OCI-LY1 (cell line): ENCODE results near the gene SPOCK1.

ENCODE experiments used
- H2AFZ ChIP-seq: fragments of 200-600 bp; sonication (generic), shearing (Covaris generic); 2 replicates; pipeline ENCODE4 v1.6.0; 2014; ENCODE audit warnings: antibody characterized with exemption, mild to moderate bottlenecking, low read length
- H3F3A ChIP-seq: fragments of 200-600 bp; sonication (generic), shearing (Covaris generic); 2 replicates; pipeline ENCODE4 v1.6.0; 2014; ENCODE audit warnings: mild to moderate bottlenecking, antibody characterized with exemption, low read length, moderate library complexity; ENCODE audit not compliant: insufficient read depth
- H3K27ac ChIP-seq: fragments of 200-600 bp; sonication (generic); 2 replicates; pipeline ENCODE4 v1.5.1; 2014; ENCODE audit warnings: low read length, mixed run types, mild to moderate bottlenecking, low read depth; ENCODE audit not compliant: poor library complexity, severe bottlenecking
- H3K27me3 ChIP-seq: fragments of 200-600 bp; sonication (generic); 2 replicates; pipeline ENCODE4 v1.6.0; 2014; ENCODE audit warnings: antibody characterized with exemption, mild to moderate bottlenecking, low read length, moderate library complexity; ENCODE audit not compliant: insufficient read depth
- H3K36me3 ChIP-seq: fragments of 200-600 bp; sonication (generic); 2 replicates; pipeline ENCODE4 v1.6.1; 2014; ENCODE audit warnings: mild to moderate bottlenecking, antibody characterized with exemption, low read length, moderate library complexity, mixed read lengths; ENCODE audit not compliant: insufficient read depth
- H3K4me1 ChIP-seq: fragments of 200-600 bp; sonication (generic); 2 replicates; pipeline ENCODE4 v1.5.1; 2014; ENCODE audit warnings: mild to moderate bottlenecking, low read length, moderate library complexity; ENCODE audit not compliant: insufficient read depth, severe bottlenecking
- H3K4me2 ChIP-seq: fragments of 200-600 bp; sonication (generic), shearing (Covaris generic); 2 replicates; pipeline ENCODE4 v1.6.1; 2014; ENCODE audit warnings: low read length
- H3K4me3 ChIP-seq: fragments of 200-600 bp; sonication (generic); 2 replicates; pipeline ENCODE4 v1.5.1; 2014; ENCODE audit warnings: low read length, low read depth, mild to moderate bottlenecking, mixed read lengths; ENCODE audit not compliant: poor library complexity, severe bottlenecking
- H3K79me2 ChIP-seq: fragments of 200-600 bp; shearing (Covaris generic); 2 replicates; pipeline ENCODE4 v1.6.1; 2016; ENCODE audit warnings: mixed run types, low read length, mixed read lengths; ENCODE audit not compliant: insufficient read depth
- H3K9ac ChIP-seq: fragments of 200-600 bp; sonication (generic), shearing (Covaris generic); 2 replicates; pipeline ENCODE4 v1.6.1; 2014; ENCODE audit warnings: mild to moderate bottlenecking, low read length, mixed read lengths
- H3K9me2 ChIP-seq: fragments of 200-600 bp; sonication (generic), shearing (Covaris generic); 2 replicates; pipeline ENCODE4 v1.6.1; 2014; ENCODE audit warnings: low read depth, mild to moderate bottlenecking, low read length, mixed read lengths
- H3K9me3 ChIP-seq: fragments of 200-600 bp; shearing (Covaris generic); 2 replicates; pipeline ENCODE4 v1.6.1; 2014; ENCODE audit warnings: low read length, mixed read lengths
- H4K20me1 ChIP-seq: fragments of 200-600 bp; sonication (generic), shearing (Covaris generic); 2 replicates; pipeline ENCODE4 v1.6.0; 2016; ENCODE audit warnings: mild to moderate bottlenecking, low read length; ENCODE audit not compliant: insufficient read depth
- EZH2 ChIP-seq: fragments of 200-600 bp; sonication (generic), shearing (Covaris generic); IDR thresholded peaks from 2 replicates; pipeline ENCODE4 v1.8.0; 2017; ENCODE audit warnings: borderline replicate concordance, mixed run types, mild to moderate bottlenecking, antibody characterized with exemption, low read length, moderate library complexity, mixed read lengths
- TF ChIP-seq, protein P1 (sequence below): fragments of 200-600 bp; sonication (generic), shearing (Covaris generic); IDR thresholded peaks from 2 replicates; pipeline ENCODE4 v1.5.1; 2017; ENCODE audit warnings: mild to moderate bottlenecking, antibody characterized with exemption, low read length, moderate library complexity, mixed read lengths

SPOCK1 gene

GRCh38 chr5:137370096-137371071, 128.7 kb downstream of the SPOCK1 start:
- no peak for TF ChIP-seq EZH2
- TF ChIP-seq, protein P1, sequence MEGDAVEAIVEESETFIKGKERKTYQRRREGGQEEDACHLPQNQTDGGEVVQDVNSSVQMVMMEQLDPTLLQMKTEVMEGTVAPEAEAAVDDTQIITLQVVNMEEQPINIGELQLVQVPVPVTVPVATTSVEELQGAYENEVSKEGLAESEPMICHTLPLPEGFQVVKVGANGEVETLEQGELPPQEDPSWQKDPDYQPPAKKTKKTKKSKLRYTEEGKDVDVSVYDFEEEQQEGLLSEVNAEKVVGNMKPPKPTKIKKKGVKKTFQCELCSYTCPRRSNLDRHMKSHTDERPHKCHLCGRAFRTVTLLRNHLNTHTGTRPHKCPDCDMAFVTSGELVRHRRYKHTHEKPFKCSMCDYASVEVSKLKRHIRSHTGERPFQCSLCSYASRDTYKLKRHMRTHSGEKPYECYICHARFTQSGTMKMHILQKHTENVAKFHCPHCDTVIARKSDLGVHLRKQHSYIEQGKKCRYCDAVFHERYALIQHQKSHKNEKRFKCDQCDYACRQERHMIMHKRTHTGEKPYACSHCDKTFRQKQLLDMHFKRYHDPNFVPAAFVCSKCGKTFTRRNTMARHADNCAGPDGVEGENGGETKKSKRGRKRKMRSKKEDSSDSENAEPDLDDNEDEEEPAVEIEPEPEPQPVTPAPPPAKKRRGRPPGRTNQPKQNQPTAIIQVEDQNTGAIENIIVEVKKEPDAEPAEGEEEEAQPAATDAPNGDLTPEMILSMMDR: no peak
- Histone ChIP-seq H4K20me1 (no peaks in the 10 kb centered on the region), H3K27me3 (no peaks in the 10 kb centered on the region; the same call in 1 of the 2 replicates), H3K9me2 (no peaks in the 10 kb centered on the region), H3K9ac (no peak overlapping the region), H3K4me1 (no peaks in the 10 kb centered on the region), H3K9me3 (no peaks in the 10 kb centered on the region), H3K4me2 (no peak overlapping the region), H3K27ac (no peak overlapping the region), H3K79me2 (no peaks in the 10 kb centered on the region), H3K36me3 (no peaks in the 10 kb centered on the region), H3F3A (no peaks in the 10 kb centered on the region), H3K4me3 (no peak overlapping the region), H2AFZ (no peak overlapping the region)

DNA sequence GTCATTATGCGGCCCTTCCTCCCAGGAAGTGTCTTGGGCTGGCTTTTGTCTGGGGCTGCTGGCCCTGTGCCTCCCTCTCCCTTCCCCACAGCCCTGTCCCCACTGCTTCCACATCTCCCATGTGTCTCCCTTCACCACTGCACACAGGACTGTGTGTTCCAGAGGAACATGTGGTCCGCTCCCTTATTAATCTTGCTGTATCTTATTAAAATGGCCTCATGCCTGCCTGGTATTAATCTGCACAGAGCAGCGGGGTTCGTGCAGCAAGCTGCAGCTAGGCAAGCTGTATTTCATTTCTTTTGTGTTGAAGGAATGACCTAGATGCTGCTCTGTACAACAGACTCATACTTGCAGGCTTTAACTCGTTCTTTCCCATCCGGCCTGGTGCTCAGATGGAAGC, 130.5 kb downstream of the SPOCK1 start:
- Histone ChIP-seq H2AFZ (no peak overlapping the region), H3K27ac (no peak overlapping the region), H3K9me2 (no peaks in the 10 kb centered on the region), H3K4me2 (no peak overlapping the region), H4K20me1 (no peaks in the 10 kb centered on the region), H3K79me2 (no peaks in the 10 kb centered on the region), H3K4me1 (no peaks in the 10 kb centered on the region), H3K27me3 (no peaks in the 10 kb centered on the region), H3K36me3 (no peaks in the 10 kb centered on the region), H3K4me3 (no peak overlapping the region), H3F3A (no peaks in the 10 kb centered on the region), H3K9ac (no peak overlapping the region), H3K9me3 (no peaks in the 10 kb centered on the region)
- TF ChIP-seq, protein P1: no peak
- no peak for TF ChIP-seq EZH2

DNA sequence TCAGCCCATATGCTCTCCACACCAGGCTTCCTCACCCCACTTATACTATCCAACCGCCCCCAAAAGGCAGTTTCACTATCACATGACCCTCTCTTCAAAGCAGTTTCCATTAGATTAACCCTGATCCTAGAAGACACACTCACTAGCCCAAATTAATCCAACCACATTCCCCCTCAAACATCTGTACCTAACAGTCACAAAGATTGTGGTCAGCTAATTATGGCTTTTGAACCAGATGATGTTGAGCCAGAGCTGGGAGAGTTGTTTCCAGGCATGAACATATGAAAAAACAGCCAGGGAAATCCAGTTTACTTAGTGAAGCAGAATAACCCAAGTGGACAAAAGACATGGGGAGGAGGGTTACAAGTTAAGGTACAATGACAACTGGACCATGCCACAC, 131.2 kb downstream of the SPOCK1 start:
- no peaks in the 10 kb centered on the region for H3K27me3 ChIP-seq
- no peak for TF ChIP-seq EZH2
- no peak overlapping the region for H2AFZ ChIP-seq
- H4K20me1 ChIP-seq: no peaks in the 10 kb centered on the region
- no peaks in the 10 kb centered on the region for H3K36me3 ChIP-seq
- H3K4me1 ChIP-seq: no peaks in the 10 kb centered on the region
- no peak overlapping the region for H3K9ac ChIP-seq
- no peak overlapping the region for H3K4me3 ChIP-seq
- H3K4me2 ChIP-seq: no peak overlapping the region
- no peak overlapping the region for H3K27ac ChIP-seq
- no peaks in the 10 kb centered on the region for H3K9me2 ChIP-seq
- H3K79me2 ChIP-seq: no peaks in the 10 kb centered on the region
- no peaks in the 10 kb centered on the region for H3K9me3 ChIP-seq
- H3F3A ChIP-seq: no peaks in the 10 kb centered on the region
